Bronchial epithelial cell (primary cell): Measurements from ENCODE around the gene CDC5L. TPM values are rescaled to one million over a fixed set of nuclear protein-coding genes. Genes with fewer than 3 reads are reported as not detected.
A peak's percentile ranks its signal among the peaks of the same experiment; 100 is the strongest.

ENCODE experiments used
- DNase-seq: peaks from one replicate; pipeline ENCODE4 v3.0.0-alpha.2; 2010; ENCODE audit warnings: low read depth
- FAIRE-seq: peaks from 2 replicates; lab custom pipeline; 2011; peaks lifted over from hg19 to GRCh38; lab: Jason Lieb, UNC
- H3K27me3 ChIP-seq: 2 replicates; pipeline ENCODE4 v1.5.1; 2011; ENCODE audit warnings: low read length; ENCODE audit not compliant: control insufficient read depth, insufficient read depth
- H3K36me3 ChIP-seq: 2 replicates; pipeline ENCODE4 v1.5.1; 2011; ENCODE audit warnings: low read length; ENCODE audit not compliant: control insufficient read depth, insufficient read depth
- H3K4me3 ChIP-seq: 2 replicates; pipeline ENCODE4 v1.5.1; 2011; ENCODE audit warnings: mild to moderate bottlenecking, low read depth, low read length, control low read depth
- CTCF ChIP-seq: IDR thresholded peaks from 2 replicates; pipeline ENCODE4 v1.5.1; 2011; ENCODE audit warnings: mild to moderate bottlenecking, moderate library complexity, low read length, control low read depth, inconsistent platforms; ENCODE audit not compliant: insufficient read depth, severe bottlenecking
- total RNA-seq: library from RNA; depleted of rRNA; stranded (reverse); fragments of >200 nt; gene quantifications from 2 replicates; pipeline ENCODE4 v1.2.1, GENCODE V29; 2014

CDC5L gene
- total RNA-seq, 1 donor from 2014 or later = 16.8 TPM

GRCh38 chr6:44468835-44469234, 81.3 kb downstream of the CDC5L start:
- Histone ChIP-seq H3K4me3 (no peak overlapping the region), H3K27me3 (no peaks in the 10 kb centered on the region), H3K36me3 (no peaks in the 10 kb centered on the region)
- no peak for TF ChIP-seq CTCF
- DNase-seq = no peak
- FAIRE-seq = no peak

- DNase-seq (peak; percentile 56), FAIRE-seq (no peak)
- Histone ChIP-seq H3K4me3 (no peak overlapping the region), H3K27me3 (no peaks in the 10 kb centered on the region), H3K36me3 (no peaks in the 10 kb centered on the region)
- TF ChIP-seq CTCF = no peak
Observed at GRCh38 chr6:44470115-44470464, 82.6 kb downstream of the CDC5L start.

GRCh38 chr6:44470746-44471145, 83.2 kb downstream of the CDC5L start:
- TF ChIP-seq CTCF = no peak
- no peak for DNase-seq
- FAIRE-seq = no peak

GRCh38 chr6:44471271-44471981, 83.9 kb downstream of the CDC5L start:
- FAIRE-seq (no peak), DNase-seq (no peak)
- Histone ChIP-seq H3K4me3 (no peak overlapping the region), H3K36me3 (no peaks in the 10 kb centered on the region), H3K27me3 (no peaks in the 10 kb centered on the region)
- no peak for TF ChIP-seq CTCF

More at GRCh38 chr6:44470746-44471145, 83.2 kb downstream of the CDC5L start:
- no peak overlapping the region for H3K4me3 ChIP-seq
- no peaks in the 10 kb centered on the region for H3K27me3 ChIP-seq
- no peaks in the 10 kb centered on the region for H3K36me3 ChIP-seq

GRCh38 chr6:44472250-44472945, 84.9 kb downstream of the CDC5L start:
- FAIRE-seq (no peak), DNase-seq (no peak)
- H3K4me3 ChIP-seq = no peak overlapping the region
- H3K36me3 ChIP-seq = no peaks in the 10 kb centered on the region
- no peaks in the 10 kb centered on the region for H3K27me3 ChIP-seq
- TF ChIP-seq CTCF = no peak
